Testis (tissue), 2 donors: ENCODE results near the gene BBS4.

ENCODE experiments used
- POLR2A ChIP-seq: fragments of 450-650 bp; IDR thresholded peaks from one replicate; pipeline ENCODE4 v1.6.1; 2017; ENCODE audit warnings: antibody characterized with exemption, mild to moderate bottlenecking, moderate library complexity
- TF ChIP-seq, protein P1 (sequence below), 3 experiments: fragments of 450-650 bp in 2 of 3; fragments of 200-600 bp in 1 of 3; sonication (generic) in 1 of 3; IDR thresholded peaks; one replicate each; pipeline ENCODE4 v1.5.1; 2016 to 2019; ENCODE audit warnings: antibody characterized with exemption in 3 of 3, mild to moderate bottlenecking in 2 of 3, moderate library complexity in 1 of 3

DNA sequence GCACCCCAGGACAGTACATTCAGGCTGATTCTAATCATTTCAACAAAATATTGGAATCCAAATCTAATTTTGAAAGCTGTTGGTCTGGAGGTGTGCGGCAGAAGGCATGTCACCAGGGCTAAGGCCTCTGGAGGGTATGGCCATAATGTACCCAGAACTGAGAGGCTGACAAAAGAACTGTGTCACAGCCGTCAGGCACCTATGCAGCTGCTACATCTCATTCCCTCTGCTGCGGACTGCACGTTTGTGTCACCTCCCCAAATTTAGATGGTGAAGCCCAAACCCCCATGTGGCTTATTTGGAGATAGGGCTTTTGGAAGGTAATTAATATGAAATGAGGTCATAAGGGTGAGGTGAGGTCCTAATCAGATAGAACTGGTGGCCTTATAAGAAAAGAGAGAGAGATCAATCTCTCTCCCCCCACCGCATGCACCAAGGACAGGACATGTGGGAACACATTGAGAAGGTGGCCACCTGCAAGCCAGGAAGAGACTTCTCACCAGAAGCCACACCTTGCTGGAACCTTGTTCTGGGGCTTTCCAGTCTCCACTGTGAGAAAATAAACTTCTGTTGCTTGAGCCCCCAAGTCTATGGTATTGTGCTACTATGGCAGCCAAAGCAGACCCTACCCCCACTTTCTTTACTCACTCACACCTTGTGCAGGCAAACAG, 74.7 kb downstream of the BBS4 start:
- TF ChIP-seq, protein P1, sequence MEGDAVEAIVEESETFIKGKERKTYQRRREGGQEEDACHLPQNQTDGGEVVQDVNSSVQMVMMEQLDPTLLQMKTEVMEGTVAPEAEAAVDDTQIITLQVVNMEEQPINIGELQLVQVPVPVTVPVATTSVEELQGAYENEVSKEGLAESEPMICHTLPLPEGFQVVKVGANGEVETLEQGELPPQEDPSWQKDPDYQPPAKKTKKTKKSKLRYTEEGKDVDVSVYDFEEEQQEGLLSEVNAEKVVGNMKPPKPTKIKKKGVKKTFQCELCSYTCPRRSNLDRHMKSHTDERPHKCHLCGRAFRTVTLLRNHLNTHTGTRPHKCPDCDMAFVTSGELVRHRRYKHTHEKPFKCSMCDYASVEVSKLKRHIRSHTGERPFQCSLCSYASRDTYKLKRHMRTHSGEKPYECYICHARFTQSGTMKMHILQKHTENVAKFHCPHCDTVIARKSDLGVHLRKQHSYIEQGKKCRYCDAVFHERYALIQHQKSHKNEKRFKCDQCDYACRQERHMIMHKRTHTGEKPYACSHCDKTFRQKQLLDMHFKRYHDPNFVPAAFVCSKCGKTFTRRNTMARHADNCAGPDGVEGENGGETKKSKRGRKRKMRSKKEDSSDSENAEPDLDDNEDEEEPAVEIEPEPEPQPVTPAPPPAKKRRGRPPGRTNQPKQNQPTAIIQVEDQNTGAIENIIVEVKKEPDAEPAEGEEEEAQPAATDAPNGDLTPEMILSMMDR (IDR thresholded peaks at IDR 0.05): no peak
- no peak for TF ChIP-seq POLR2A
